Measurements from ENCODE around the gene NFIA.

DNA sequence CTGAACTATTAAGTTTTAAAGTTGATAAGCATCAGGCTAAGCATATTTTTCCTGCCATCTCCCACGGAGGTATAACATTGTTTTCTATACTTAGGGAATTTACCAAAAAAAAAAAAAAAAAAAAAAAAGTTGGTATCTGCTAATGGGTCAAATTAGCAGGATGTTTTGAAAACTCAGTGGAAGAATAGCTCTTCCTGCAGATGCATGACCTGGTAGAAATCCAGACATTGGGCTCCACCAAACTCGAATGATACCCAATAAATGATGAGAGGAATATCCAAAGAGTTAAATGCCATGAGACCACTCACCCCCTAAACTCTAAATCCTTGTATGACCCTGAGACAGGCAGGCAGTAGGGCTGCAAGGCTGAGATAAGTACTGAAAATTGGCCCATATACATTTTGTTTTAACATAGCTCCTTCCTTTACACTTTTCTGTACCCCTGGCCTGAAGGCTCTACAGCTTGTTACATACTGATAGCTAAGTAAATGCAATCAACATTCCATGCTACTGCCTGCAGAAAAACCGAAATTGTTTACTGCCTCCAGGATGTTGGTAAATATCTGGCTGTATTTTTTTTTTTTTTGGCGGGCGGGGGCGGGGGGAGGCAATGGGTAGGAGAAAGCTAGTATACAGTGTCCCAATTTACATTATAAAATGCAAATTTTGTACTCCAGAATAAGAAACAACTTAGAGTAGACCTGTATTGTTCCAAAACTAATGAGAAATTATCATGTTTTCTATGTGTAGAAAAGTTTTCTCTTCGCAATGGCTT, 57.6 kb downstream of the NFIA start:
- no peak for TF ChIP-seq EZH2 (IDR thresholded peaks at IDR 0.05; ENCODE audit: borderline replicate concordance, insufficient read depth, low read depth, low read length, poor library complexity, severe bottlenecking)
- TF ChIP-seq, protein P1, sequence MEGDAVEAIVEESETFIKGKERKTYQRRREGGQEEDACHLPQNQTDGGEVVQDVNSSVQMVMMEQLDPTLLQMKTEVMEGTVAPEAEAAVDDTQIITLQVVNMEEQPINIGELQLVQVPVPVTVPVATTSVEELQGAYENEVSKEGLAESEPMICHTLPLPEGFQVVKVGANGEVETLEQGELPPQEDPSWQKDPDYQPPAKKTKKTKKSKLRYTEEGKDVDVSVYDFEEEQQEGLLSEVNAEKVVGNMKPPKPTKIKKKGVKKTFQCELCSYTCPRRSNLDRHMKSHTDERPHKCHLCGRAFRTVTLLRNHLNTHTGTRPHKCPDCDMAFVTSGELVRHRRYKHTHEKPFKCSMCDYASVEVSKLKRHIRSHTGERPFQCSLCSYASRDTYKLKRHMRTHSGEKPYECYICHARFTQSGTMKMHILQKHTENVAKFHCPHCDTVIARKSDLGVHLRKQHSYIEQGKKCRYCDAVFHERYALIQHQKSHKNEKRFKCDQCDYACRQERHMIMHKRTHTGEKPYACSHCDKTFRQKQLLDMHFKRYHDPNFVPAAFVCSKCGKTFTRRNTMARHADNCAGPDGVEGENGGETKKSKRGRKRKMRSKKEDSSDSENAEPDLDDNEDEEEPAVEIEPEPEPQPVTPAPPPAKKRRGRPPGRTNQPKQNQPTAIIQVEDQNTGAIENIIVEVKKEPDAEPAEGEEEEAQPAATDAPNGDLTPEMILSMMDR (IDR thresholded peaks at IDR 0.05) = no peak

Data from B cell (primary cell).